Neural progenitor cell (in vitro differentiated cells): Measurements from ENCODE around the gene SMARCA4.

Experiments used
- EZH2 ChIP-seq: fragments of 200-600 bp; sonication (generic); IDR thresholded peaks from 2 replicates; pipeline ENCODE4 v1.6.1; 2017; ENCODE audit warnings: antibody characterized with exemption, mild to moderate bottlenecking, moderate library complexity
- TF ChIP-seq, protein P1 (sequence below): fragments of 200-600 bp; sonication (generic); IDR thresholded peaks from 2 replicates; pipeline ENCODE4 v1.5.1; 2017; ENCODE audit warnings: antibody characterized with exemption, mild to moderate bottlenecking

- TF ChIP-seq, protein P1, sequence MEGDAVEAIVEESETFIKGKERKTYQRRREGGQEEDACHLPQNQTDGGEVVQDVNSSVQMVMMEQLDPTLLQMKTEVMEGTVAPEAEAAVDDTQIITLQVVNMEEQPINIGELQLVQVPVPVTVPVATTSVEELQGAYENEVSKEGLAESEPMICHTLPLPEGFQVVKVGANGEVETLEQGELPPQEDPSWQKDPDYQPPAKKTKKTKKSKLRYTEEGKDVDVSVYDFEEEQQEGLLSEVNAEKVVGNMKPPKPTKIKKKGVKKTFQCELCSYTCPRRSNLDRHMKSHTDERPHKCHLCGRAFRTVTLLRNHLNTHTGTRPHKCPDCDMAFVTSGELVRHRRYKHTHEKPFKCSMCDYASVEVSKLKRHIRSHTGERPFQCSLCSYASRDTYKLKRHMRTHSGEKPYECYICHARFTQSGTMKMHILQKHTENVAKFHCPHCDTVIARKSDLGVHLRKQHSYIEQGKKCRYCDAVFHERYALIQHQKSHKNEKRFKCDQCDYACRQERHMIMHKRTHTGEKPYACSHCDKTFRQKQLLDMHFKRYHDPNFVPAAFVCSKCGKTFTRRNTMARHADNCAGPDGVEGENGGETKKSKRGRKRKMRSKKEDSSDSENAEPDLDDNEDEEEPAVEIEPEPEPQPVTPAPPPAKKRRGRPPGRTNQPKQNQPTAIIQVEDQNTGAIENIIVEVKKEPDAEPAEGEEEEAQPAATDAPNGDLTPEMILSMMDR = no peak
- TF ChIP-seq EZH2 = no peak
These were observed 62.2 kb downstream of the SMARCA4 start for GRCh38 chr19:11023016-11023415.
